ENCODE results near the gene SNTG2.

Gene SNTG2

GRCh38 chr2:930935-931334 lies 19.7 kb upstream of the SNTG2 start:
- DNase-seq (ENCODE audit: low read depth, low spot score) = no peak
- Histone ChIP-seq H3K27ac (no peak overlapping the region), H3K9ac (ENCODE audit: insufficient read length) (no peak overlapping the region), H3K36me3 (ENCODE audit: insufficient read depth, low read length) (no peaks in the 10 kb centered on the region), H3K4me3 (no peak overlapping the region), H3K9me3 (ENCODE audit: low read depth, low read length) (no peaks in the 10 kb centered on the region)
- TF ChIP-seq EZH2 (IDR thresholded peaks at IDR 0.05) = no peak
- TF ChIP-seq POLR2AphosphoS5 (IDR thresholded peaks at IDR 0.05; ENCODE audit: borderline replicate concordance, low read depth, low read length) = no peak
- no peak for TF ChIP-seq FOXP2 (optimal IDR thresholded peaks at IDR 0.05; ENCODE audit: control extremely low read depth, extremely low read length, insufficient read depth)

GRCh38 chr2:932320-933115 lies 18.1 kb upstream of the SNTG2 start:
- Histone ChIP-seq H3K9me3 (ENCODE audit: low read depth, low read length) (no peaks in the 10 kb centered on the region), H3K9ac (ENCODE audit: insufficient read length) (no peak overlapping the region), H3K27ac (no peak overlapping the region; the same call in 1 of the 2 replicates), H3K4me3 (no peak overlapping the region), H3K36me3 (ENCODE audit: insufficient read depth, low read length) (no peaks in the 10 kb centered on the region)
- no peak for DNase-seq (ENCODE audit: low read depth, low spot score)
- TF ChIP-seq POLR2AphosphoS5 (IDR thresholded peaks at IDR 0.05; ENCODE audit: borderline replicate concordance, low read depth, low read length) (no peak), EZH2 (IDR thresholded peaks at IDR 0.05) (no peak), FOXP2 (optimal IDR thresholded peaks at IDR 0.05; ENCODE audit: control extremely low read depth, extremely low read length, insufficient read depth) (no peak)

GRCh38 chr2:933734-934295 lies 16.8 kb upstream of the SNTG2 start:
- H3K9ac ChIP-seq (ENCODE audit: insufficient read length) = no peak overlapping the region
- no peak for DNase-seq (ENCODE audit: low read depth, low spot score)
- H3K36me3 ChIP-seq (ENCODE audit: insufficient read depth, low read length) = no peaks in the 10 kb centered on the region
- no peaks in the 10 kb centered on the region for H3K9me3 ChIP-seq (ENCODE audit: low read depth, low read length)
- no peak overlapping the region for H3K4me3 ChIP-seq
- H3K27ac ChIP-seq = no peak overlapping the region
- no peak for TF ChIP-seq EZH2 (IDR thresholded peaks at IDR 0.05)
- TF ChIP-seq FOXP2 (optimal IDR thresholded peaks at IDR 0.05; ENCODE audit: control extremely low read depth, extremely low read length, insufficient read depth) = no peak
- TF ChIP-seq POLR2AphosphoS5 (IDR thresholded peaks at IDR 0.05; ENCODE audit: borderline replicate concordance, low read depth, low read length) = no peak

GRCh38 chr2:937530-937929 lies 13.1 kb upstream of the SNTG2 start:
- no peak overlapping the region for H3K9ac ChIP-seq (ENCODE audit: insufficient read length)
- DNase-seq (ENCODE audit: low read depth, low spot score) = no peak
- H3K4me3 ChIP-seq = no peak overlapping the region
- no peak overlapping the region for H3K27ac ChIP-seq
- TF ChIP-seq FOXP2 (optimal IDR thresholded peaks at IDR 0.05; ENCODE audit: control extremely low read depth, extremely low read length, insufficient read depth) (no peak), EZH2 (IDR thresholded peaks at IDR 0.05) (no peak), POLR2AphosphoS5 (IDR thresholded peaks at IDR 0.05; ENCODE audit: borderline replicate concordance, low read depth, low read length) (no peak)
- no peaks in the 10 kb centered on the region for H3K36me3 ChIP-seq (ENCODE audit: insufficient read depth, low read length)
- H3K9me3 ChIP-seq (ENCODE audit: low read depth, low read length) = no peaks in the 10 kb centered on the region

- no peaks in the 10 kb centered on the region for H3K36me3 ChIP-seq (ENCODE audit: insufficient read depth, low read length)
- no peak overlapping the region for H3K9ac ChIP-seq (ENCODE audit: insufficient read length)
- no peak for DNase-seq (ENCODE audit: low read depth, low spot score)
- no peak overlapping the region for H3K27ac ChIP-seq
- no peak overlapping the region for H3K4me3 ChIP-seq
- no peaks in the 10 kb centered on the region for H3K9me3 ChIP-seq (ENCODE audit: low read depth, low read length)
- TF ChIP-seq FOXP2 (optimal IDR thresholded peaks at IDR 0.05; ENCODE audit: control extremely low read depth, extremely low read length, insufficient read depth) (no peak), EZH2 (IDR thresholded peaks at IDR 0.05) (no peak), POLR2AphosphoS5 (IDR thresholded peaks at IDR 0.05; ENCODE audit: borderline replicate concordance, low read depth, low read length) (no peak)
These were observed 12.3 kb upstream of the SNTG2 start for GRCh38 chr2:938181-939005.

- no peaks in the 10 kb centered on the region for H3K36me3 ChIP-seq (ENCODE audit: insufficient read depth, low read length)
- H3K27ac ChIP-seq = no peak overlapping the region
- no peak overlapping the region for H3K4me3 ChIP-seq
- H3K9me3 ChIP-seq (ENCODE audit: low read depth, low read length) = no peaks in the 10 kb centered on the region
- H3K9ac ChIP-seq (ENCODE audit: insufficient read length) = no peak overlapping the region
- no peak for DNase-seq (ENCODE audit: low read depth, low spot score)
- TF ChIP-seq FOXP2 (optimal IDR thresholded peaks at IDR 0.05; ENCODE audit: control extremely low read depth, extremely low read length, insufficient read depth) = no peak
- no peak for TF ChIP-seq POLR2AphosphoS5 (IDR thresholded peaks at IDR 0.05; ENCODE audit: borderline replicate concordance, low read depth, low read length)
- no peak for TF ChIP-seq EZH2 (IDR thresholded peaks at IDR 0.05)
These were observed 10.6 kb upstream of the SNTG2 start for GRCh38 chr2:939936-940601.

- TF ChIP-seq FOXP2 (optimal IDR thresholded peaks at IDR 0.05; ENCODE audit: control extremely low read depth, extremely low read length, insufficient read depth) = no peak
- TF ChIP-seq POLR2AphosphoS5 (IDR thresholded peaks at IDR 0.05; ENCODE audit: borderline replicate concordance, low read depth, low read length) = no peak
- TF ChIP-seq EZH2 (IDR thresholded peaks at IDR 0.05) = no peak
- Histone ChIP-seq H3K27ac (no peak overlapping the region), H3K4me3 (no peak overlapping the region), H3K9ac (ENCODE audit: insufficient read length) (no peak overlapping the region), H3K9me3 (ENCODE audit: low read depth, low read length) (no peaks in the 10 kb centered on the region), H3K36me3 (ENCODE audit: insufficient read depth, low read length) (no peaks in the 10 kb centered on the region)
- no peak for DNase-seq (ENCODE audit: low read depth, low spot score)
These were observed 8.8 kb upstream of the SNTG2 start for GRCh38 chr2:941871-942270.
